BE2C (cell line): ENCODE results near the gene ADAM19.

ENCODE experiments used
- DNase-seq: peaks from one replicate; pipeline ENCODE4 v3.0.0-alpha.2; 2020
- H3K27me3 ChIP-seq: fragments of 250-450 bp; sonication (Bioruptor Pico); 2 replicates; pipeline ENCODE4 v1.5.1; 2020; ENCODE audit warnings: mild to moderate bottlenecking
- H3K36me3 ChIP-seq: fragments of 250-450 bp; sonication (Bioruptor Pico); 2 replicates; pipeline ENCODE4 v1.5.1; 2020; ENCODE audit warnings: mild to moderate bottlenecking
- H3K4me1 ChIP-seq: fragments of 250-450 bp; sonication (Bioruptor Pico); 2 replicates; pipeline ENCODE4 v1.5.1; 2020
- H3K4me3 ChIP-seq: 2 replicates; pipeline ENCODE4 v1.5.1; 2011; ENCODE audit warnings: low read depth, low read length
- H3K9me3 ChIP-seq: fragments of 250-450 bp; sonication (Bioruptor Pico); 2 replicates; pipeline ENCODE4 v1.5.1; 2020
- TF ChIP-seq, protein P1 (sequence below): IDR thresholded peaks from 2 replicates; pipeline ENCODE4 v1.5.1; 2012; ENCODE audit warnings: mild to moderate bottlenecking, low read depth, low read length

ADAM19 gene

DNA sequence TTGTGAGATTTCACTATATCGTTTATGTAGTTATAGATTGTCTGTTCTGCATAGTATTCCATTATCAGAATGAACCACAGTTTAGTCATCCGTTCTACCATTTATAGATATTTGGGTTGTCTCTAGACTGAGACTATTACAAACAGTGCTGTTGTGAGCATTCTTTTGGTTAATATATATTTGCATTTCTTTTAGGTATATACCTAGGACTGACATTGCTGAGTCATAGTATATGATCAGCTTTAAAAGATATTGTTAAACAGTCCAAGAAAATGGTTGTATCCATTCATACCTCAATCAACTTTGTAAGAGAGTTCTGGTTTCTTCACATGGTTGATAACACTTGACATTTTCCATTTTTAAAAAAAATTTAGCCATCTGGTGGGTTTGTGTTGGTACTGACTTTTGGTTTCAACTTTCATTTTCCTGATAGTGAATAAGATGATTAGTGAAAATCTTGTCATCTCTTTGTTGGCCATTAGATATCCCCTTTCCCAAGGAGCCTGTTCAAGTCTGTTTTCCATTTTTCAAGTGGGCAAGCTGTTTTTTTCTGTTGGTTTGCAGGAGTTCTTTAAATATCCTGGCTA lies 22.9 kb upstream of the ADAM19 start:
- Histone ChIP-seq H3K27me3 (no peaks in the 10 kb centered on the region), H3K9me3 (no peaks in the 10 kb centered on the region), H3K36me3 (no peaks in the 10 kb centered on the region), H3K4me1 (no peaks in the 10 kb centered on the region), H3K4me3 (no peak overlapping the region)
- TF ChIP-seq, protein P1, sequence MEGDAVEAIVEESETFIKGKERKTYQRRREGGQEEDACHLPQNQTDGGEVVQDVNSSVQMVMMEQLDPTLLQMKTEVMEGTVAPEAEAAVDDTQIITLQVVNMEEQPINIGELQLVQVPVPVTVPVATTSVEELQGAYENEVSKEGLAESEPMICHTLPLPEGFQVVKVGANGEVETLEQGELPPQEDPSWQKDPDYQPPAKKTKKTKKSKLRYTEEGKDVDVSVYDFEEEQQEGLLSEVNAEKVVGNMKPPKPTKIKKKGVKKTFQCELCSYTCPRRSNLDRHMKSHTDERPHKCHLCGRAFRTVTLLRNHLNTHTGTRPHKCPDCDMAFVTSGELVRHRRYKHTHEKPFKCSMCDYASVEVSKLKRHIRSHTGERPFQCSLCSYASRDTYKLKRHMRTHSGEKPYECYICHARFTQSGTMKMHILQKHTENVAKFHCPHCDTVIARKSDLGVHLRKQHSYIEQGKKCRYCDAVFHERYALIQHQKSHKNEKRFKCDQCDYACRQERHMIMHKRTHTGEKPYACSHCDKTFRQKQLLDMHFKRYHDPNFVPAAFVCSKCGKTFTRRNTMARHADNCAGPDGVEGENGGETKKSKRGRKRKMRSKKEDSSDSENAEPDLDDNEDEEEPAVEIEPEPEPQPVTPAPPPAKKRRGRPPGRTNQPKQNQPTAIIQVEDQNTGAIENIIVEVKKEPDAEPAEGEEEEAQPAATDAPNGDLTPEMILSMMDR = no peak
- no peak for DNase-seq

DNA sequence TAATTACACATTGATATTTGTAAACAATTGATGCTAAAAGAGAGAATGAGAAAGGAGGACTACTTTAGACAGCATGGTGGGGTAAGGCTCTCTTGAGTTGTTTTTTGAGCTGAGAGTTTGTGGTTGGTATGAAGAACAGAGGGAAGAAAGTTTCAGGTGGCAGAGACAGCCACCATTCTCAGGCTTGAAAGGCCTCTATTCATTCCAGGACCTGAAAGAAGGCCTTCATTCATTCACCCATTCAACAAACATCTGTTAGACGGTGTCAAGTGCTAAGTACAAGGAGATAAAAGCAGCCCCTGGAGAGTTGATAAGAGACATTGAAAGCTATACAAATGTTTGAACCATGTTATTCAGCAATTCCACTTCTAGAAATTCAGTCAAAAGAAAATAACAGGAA lies 21.7 kb upstream of the ADAM19 start:
- Histone ChIP-seq H3K27me3 (no peaks in the 10 kb centered on the region), H3K9me3 (no peaks in the 10 kb centered on the region), H3K4me1 (no peaks in the 10 kb centered on the region), H3K36me3 (no peaks in the 10 kb centered on the region), H3K4me3 (no peak overlapping the region)
- TF ChIP-seq, protein P1 = no peak
- no peak for DNase-seq

DNA sequence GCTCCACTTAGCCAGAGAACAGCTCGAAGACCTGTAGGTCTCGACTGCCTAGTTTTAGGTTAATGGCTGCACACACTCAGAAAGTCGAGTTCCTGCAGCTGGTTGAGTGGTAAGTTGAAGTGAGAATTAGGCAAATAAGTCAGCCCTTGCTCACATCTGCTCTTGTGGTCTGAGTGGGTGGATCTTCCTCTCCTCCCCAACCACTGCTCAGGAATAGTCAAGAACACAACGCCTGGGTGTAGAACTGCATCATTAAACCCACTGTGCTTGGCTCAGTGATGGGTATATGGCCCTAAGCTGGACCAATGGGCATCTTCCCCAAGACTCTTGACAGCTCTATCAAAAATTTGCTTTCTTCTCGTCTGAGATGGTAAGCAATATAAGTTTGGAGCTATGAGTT lies 20.9 kb upstream of the ADAM19 start:
- TF ChIP-seq, protein P1 = no peak
- Histone ChIP-seq H3K9me3 (no peaks in the 10 kb centered on the region), H3K27me3 (no peaks in the 10 kb centered on the region), H3K4me1 (no peaks in the 10 kb centered on the region), H3K36me3 (no peaks in the 10 kb centered on the region), H3K4me3 (no peak overlapping the region)
- no peak for DNase-seq

DNA sequence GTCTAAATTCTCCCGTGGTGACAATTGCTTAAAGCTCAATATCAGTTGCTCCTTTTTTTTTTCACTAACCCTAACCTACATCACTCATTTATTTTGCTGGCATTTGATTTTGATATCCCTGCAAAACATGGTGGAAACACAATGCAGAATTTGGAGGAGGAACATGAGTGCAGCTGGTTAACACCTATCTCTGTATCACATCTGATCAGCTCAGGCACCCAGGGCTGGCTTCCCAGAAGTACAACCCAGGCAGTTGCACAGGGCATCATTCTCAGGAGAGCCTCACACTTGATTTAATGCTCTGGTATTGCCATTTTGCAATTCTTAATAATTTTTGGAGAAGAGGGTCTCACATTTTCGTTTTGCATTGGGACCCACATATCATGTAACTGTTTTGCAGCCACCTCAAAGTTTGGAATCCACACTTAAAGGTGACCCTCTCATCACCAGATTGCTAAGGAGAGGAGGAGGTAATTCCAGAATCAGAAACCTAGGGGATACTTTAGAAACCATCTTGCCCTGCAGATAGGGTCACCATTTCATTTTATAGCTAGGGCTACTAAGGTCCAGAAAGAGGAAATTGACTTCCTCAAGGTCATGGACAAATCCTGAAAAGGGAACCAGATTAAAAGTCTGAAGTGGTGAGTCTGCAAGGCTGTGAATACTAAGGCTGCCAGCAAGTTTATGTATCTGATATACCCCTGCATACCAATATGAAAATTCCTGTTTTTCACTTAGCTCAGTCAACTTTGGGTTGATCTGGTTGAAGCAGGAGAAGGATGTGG lies 19.3 kb upstream of the ADAM19 start:
- no peaks in the 10 kb centered on the region for H3K4me1 ChIP-seq
- no peak overlapping the region for H3K4me3 ChIP-seq
- no peaks in the 10 kb centered on the region for H3K9me3 ChIP-seq
- no peak for DNase-seq
- no peaks in the 10 kb centered on the region for H3K36me3 ChIP-seq
- no peaks in the 10 kb centered on the region for H3K27me3 ChIP-seq
- TF ChIP-seq, protein P1 = no peak

DNA sequence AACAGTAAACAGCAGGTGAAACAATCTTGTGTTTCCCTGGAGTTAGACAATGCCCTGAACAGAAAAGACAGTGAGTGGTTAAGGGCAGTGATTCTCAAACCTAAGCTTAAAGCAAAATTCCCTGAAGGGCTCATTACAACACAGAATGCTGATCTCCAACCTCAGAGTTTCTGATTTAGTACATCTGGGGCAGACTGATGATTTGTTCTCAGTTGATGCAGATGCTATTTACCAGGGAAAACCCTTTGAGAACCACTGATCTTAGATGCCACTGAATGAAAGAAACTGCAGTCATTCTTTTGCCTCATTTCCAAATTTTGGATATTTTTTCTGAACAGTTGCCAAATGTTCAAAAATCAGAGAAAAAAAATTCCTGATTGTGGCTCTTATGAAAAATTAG lies 18.7 kb upstream of the ADAM19 start:
- TF ChIP-seq, protein P1 = no peak
- Histone ChIP-seq H3K4me1 (no peaks in the 10 kb centered on the region), H3K9me3 (no peaks in the 10 kb centered on the region), H3K36me3 (no peaks in the 10 kb centered on the region), H3K27me3 (no peaks in the 10 kb centered on the region), H3K4me3 (no peak overlapping the region)
- DNase-seq = no peak

DNA sequence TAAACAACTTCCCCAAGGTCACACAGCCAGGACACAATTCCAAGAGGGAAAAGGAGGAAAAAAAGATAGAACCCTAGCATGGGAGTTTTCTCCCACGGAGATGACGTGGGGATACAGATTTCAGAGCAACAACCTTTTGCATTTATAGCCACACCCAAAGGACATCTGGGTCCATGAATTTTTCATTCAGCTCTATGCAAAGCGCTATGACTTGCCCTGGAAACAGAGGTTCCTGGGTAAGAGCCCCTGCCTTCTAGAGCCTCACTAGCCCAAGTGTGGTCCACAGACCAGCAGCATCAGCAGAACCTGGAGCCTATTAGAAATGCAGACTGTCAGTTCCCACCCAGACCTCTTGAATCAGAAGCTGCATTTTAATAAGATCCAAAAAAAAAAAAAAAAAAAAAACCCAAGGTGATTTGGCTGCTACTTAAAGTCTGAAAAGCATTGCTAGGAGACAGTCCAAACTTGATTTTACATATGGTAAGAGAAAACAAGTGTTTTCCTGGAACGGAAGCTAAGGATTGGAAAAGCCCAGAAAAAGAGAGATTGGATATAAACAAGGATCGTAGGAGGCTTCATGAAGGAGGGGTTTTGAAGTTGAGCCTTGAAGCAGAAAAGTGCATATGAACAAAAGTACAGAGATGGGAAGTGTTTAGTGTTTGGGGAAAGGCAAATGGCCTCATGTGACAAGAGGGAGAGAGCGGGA lies 17.6 kb upstream of the ADAM19 start:
- no peak for DNase-seq
- no peaks in the 10 kb centered on the region for H3K4me1 ChIP-seq
- TF ChIP-seq, protein P1 = no peak

More for the DNA sequence above, 17.6 kb upstream of the ADAM19 start:
- Histone ChIP-seq H3K9me3 (no peaks in the 10 kb centered on the region), H3K4me3 (no peak overlapping the region), H3K27me3 (no peaks in the 10 kb centered on the region), H3K36me3 (no peaks in the 10 kb centered on the region)
